Middle frontal gyrus (tissue), 1 donor: ENCODE results near the gene GPATCH8.

Experiments used
- DNase-seq: peaks from one replicate; pipeline ENCODE4 v3.0.0-alpha.2; 2015; ENCODE audit warnings: low spot score; ENCODE audit errors: extremely low spot score

The GPATCH8 gene

GRCh38 chr17:44359006-44359405 lies 144.2 kb downstream of the GPATCH8 start:
- no peak for DNase-seq

DNA sequence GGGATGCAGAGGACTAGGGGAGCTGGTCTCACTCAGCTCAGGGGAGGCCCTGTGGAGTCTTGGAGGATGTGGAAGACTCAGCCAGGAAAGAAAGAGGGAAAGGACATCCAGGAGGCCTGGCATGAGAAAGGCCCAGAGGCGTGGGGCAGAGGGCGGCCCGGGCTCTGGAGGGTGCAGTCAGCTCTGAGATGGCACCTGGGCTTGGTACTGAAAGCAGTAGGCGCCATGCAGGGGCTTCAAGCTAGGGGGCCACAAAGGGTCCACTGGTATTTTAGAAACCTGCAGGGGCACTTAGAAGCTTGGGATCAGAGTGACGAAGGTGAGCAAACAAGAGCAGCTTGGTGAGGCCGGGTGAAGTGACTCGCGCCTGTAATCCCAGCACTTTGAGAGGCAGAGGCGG lies 145.1 kb downstream of the GPATCH8 start:
- DNase-seq, result no peak

- DNase-seq, result no peak
These were observed 147.0 kb downstream of the GPATCH8 start for GRCh38 chr17:44356241-44356640.

DNA sequence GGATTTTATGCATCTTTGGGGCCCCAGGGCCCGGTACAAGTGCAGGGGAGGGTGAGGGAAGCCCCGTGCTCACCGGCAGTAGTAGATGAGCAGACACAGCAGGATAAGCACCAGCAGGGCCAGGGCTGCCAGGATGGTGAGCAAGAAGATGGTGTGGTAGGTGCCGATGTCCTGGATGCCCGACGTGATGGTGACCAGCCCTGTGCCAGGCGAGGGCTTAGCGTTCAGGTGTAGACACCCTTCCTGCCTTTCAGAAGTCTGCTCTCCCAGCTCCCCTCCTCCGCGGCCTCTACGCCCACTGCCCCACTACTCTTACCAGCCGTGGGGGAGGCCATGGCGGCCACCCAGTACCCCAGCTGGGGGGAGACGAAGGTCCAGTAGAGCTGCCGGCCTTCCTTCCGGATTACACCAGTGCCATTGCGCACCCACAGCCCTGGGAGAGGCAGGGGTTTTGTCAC lies 147.5 kb downstream of the GPATCH8 start:
- DNase-seq, result no peak

GRCh38 chr17:44354582-44355561 lies 148.3 kb downstream of the GPATCH8 start:
- no peak for DNase-seq

DNA sequence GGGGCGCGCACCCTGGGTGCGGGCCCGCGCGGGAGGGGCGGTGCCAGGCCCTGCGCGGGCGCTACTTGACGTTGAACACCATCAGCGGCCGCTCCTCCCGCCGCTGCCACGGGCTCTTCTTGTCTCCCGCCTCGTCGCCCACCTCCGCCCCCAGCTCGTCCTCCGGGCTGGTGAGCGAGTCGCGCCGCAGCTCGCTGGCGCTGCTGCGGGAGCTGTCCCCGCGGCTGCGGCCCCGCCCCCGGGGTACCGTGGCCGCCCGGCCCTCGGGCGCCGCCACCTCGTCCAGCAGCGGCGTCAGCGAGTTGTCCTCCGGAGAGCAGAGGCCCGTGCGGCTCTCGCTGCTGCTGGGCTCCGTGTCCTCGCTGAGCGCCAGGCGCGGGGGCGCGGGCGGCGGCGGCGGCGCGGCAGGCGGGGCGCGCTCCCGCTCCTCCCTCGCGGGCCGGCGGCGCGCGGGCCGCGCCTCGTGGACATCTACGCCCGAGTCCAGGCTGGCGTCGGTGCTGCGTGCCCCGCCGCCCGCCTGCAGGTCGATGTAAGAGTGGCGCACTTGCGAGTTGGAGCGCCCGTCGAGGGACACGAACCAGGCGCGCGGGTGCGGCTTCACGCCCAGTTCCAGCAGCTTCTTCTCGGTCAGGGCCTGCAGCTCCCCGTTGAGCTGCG lies 149.4 kb downstream of the GPATCH8 start:
- DNase-seq, result no peak

GRCh38 chr17:44352828-44353671 lies 150.2 kb downstream of the GPATCH8 start:
- no peak for DNase-seq

GRCh38 chr17:44351961-44352827 lies 151.0 kb downstream of the GPATCH8 start:
- no peak for DNase-seq

DNA sequence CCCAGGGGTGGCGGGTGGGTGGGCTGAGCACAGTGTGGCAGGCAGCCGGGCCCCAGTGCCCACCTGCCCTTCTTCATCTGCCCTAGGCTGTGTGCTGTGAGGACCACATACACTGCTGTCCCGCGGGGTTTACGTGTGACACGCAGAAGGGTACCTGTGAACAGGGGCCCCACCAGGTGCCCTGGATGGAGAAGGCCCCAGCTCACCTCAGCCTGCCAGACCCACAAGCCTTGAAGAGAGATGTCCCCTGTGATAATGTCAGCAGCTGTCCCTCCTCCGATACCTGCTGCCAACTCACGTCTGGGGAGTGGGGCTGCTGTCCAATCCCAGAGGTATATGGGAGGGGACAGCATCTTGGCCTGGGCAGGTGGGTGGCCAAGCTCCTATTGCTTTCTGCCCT lies 151.7 kb downstream of the GPATCH8 start:
- DNase-seq, result no peak

GRCh38 chr17:44350733-44351226 lies 152.4 kb downstream of the GPATCH8 start:
- no peak for DNase-seq

- no peak for DNase-seq
These were observed 153.6 kb downstream of the GPATCH8 start for GRCh38 chr17:44349553-44350070.

DNA sequence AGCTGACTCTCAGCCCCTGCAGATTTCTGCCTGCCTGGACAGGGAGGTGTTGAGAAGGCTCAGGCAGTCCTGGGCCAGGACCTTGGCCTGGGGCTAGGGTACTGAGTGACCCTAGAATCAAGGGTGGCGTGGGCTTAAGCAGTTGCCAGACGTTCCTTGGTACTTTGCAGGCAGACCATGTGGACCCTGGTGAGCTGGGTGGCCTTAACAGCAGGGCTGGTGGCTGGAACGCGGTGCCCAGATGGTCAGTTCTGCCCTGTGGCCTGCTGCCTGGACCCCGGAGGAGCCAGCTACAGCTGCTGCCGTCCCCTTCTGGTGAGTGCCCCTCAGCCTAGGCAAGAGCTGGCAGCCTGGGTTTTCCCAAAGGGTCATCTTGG lies 154.2 kb downstream of the GPATCH8 start:
- no peak for DNase-seq

- no peak for DNase-seq
These were observed 154.8 kb downstream of the GPATCH8 start for GRCh38 chr17:44348234-44348987.
